ENCODE results near the gene SORCS2. TPM values are rescaled to one million over a fixed set of nuclear protein-coding genes. Genes with fewer than 3 reads are reported as not detected.

The SORCS2 gene
- total RNA-seq, 1 donor from 2014 or later, result 29.5 TPM

GRCh38 chr4:7195546-7196287, 3.4 kb downstream of the SORCS2 start:
- DNase-seq, result no peak
- no peak overlapping the region for H3K27ac Mint-ChIP-seq (ENCODE audit: unreplicated experiment)
- H3K4me3 Mint-ChIP-seq (ENCODE audit: unreplicated experiment), result peak overlapping the region; percentile 44
- H3K27me3 Mint-ChIP-seq (ENCODE audit: unreplicated experiment), result peaks cover 8% of the 10 kb centered on the region
- TF ChIP-seq CTCF (IDR thresholded peaks at IDR 0.05; ENCODE audit: partially characterized antibody, unreplicated experiment), result no peak
- H3K9me3 Mint-ChIP-seq (ENCODE audit: unreplicated experiment), result peaks cover 2% of the 10 kb centered on the region
- H3K4me1 Mint-ChIP-seq (ENCODE audit: low read depth, unreplicated experiment), result peaks cover 30% of the 10 kb centered on the region
- no peaks in the 10 kb centered on the region for H3K36me3 Mint-ChIP-seq (ENCODE audit: unreplicated experiment)

DNA sequence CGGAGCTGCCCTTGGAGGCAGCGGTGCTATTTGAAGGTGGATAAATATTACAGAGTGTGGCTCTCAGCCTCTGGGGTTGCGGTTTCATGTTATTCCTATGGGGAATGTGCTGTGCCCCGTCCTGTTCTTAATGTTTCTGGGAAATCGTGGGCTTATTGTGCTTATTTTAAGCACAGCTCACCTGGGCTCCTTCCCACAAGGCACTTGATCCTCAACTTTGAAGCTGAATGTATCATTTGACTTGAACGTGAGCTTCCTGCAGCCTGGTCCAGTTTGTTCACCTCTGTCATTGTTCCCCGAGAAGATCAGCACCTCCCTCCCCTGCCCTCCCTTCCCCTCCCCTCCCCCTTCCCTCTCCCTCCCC, 3.9 kb downstream of the SORCS2 start:
- no peak for TF ChIP-seq CTCF (IDR thresholded peaks at IDR 0.05; ENCODE audit: partially characterized antibody, unreplicated experiment)
- H3K27ac Mint-ChIP-seq (ENCODE audit: unreplicated experiment), result no peak overlapping the region
- peaks cover 10% of the 10 kb centered on the region for H3K27me3 Mint-ChIP-seq (ENCODE audit: unreplicated experiment)
- H3K4me3 Mint-ChIP-seq (ENCODE audit: unreplicated experiment), result peak overlapping the region; percentile 44
- no peaks in the 10 kb centered on the region for H3K36me3 Mint-ChIP-seq (ENCODE audit: unreplicated experiment)
- DNase-seq, result no peak
- peaks cover 5% of the 10 kb centered on the region for H3K9me3 Mint-ChIP-seq (ENCODE audit: unreplicated experiment)
- peaks cover 36% of the 10 kb centered on the region for H3K4me1 Mint-ChIP-seq (ENCODE audit: low read depth, unreplicated experiment)

- Mint-ChIP-seq H3K36me3 (ENCODE audit: unreplicated experiment) (no peaks in the 10 kb centered on the region), H3K27ac (ENCODE audit: unreplicated experiment) (no peak overlapping the region), H3K4me1 (ENCODE audit: low read depth, unreplicated experiment) (peaks cover 40% of the 10 kb centered on the region), H3K27me3 (ENCODE audit: unreplicated experiment) (peaks cover 10% of the 10 kb centered on the region), H3K4me3 (ENCODE audit: unreplicated experiment) (no peak overlapping the region), H3K9me3 (ENCODE audit: unreplicated experiment) (peaks cover 5% of the 10 kb centered on the region)
- TF ChIP-seq CTCF (IDR thresholded peaks at IDR 0.05; ENCODE audit: partially characterized antibody, unreplicated experiment), result no peak
- no peak for DNase-seq
Measured at GRCh38 chr4:7196736-7197135, 4.4 kb downstream of the SORCS2 start.

DNA sequence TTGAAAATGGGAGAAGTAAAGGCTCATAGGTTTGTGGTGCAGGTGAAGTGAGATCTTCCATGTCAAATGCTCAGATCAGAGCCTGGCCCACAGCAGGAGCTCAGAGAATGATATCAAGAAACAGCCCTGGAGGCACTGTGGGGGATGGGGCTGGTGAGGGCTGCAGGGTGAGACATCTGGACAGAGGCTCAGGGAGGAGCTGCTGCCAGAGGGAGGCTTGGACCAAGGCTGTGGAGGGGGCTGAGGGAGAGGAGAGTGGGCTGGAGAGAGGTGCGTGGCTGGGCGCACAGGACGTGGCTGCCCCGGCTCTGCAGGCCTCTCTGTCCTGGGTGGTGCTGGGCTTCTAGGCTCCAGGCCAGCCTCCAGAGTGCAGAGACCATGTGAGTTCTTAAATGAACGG, 5.6 kb downstream of the SORCS2 start:
- no peaks in the 10 kb centered on the region for H3K36me3 Mint-ChIP-seq (ENCODE audit: unreplicated experiment)
- peak overlapping the region; percentile 10 for H3K4me3 Mint-ChIP-seq (ENCODE audit: unreplicated experiment)
- H3K9me3 Mint-ChIP-seq (ENCODE audit: unreplicated experiment), result peaks cover 5% of the 10 kb centered on the region
- H3K27me3 Mint-ChIP-seq (ENCODE audit: unreplicated experiment), result peaks cover 16% of the 10 kb centered on the region
- TF ChIP-seq CTCF (IDR thresholded peaks at IDR 0.05; ENCODE audit: partially characterized antibody, unreplicated experiment), result no peak
- peak; percentile 42 for DNase-seq
- no peak overlapping the region for H3K27ac Mint-ChIP-seq (ENCODE audit: unreplicated experiment)
- H3K4me1 Mint-ChIP-seq (ENCODE audit: low read depth, unreplicated experiment), result peaks cover 47% of the 10 kb centered on the region

GRCh38 chr4:7198440-7199128, 6.2 kb downstream of the SORCS2 start:
- no peak overlapping the region for H3K27ac Mint-ChIP-seq (ENCODE audit: unreplicated experiment)
- DNase-seq, result no peak
- TF ChIP-seq CTCF (IDR thresholded peaks at IDR 0.05; ENCODE audit: partially characterized antibody, unreplicated experiment), result no peak
- no peaks in the 10 kb centered on the region for H3K36me3 Mint-ChIP-seq (ENCODE audit: unreplicated experiment)
- no peak overlapping the region for H3K4me3 Mint-ChIP-seq (ENCODE audit: unreplicated experiment)
- peaks cover 14% of the 10 kb centered on the region for H3K27me3 Mint-ChIP-seq (ENCODE audit: unreplicated experiment)
- peaks cover 5% of the 10 kb centered on the region for H3K9me3 Mint-ChIP-seq (ENCODE audit: unreplicated experiment)
- peaks cover 47% of the 10 kb centered on the region for H3K4me1 Mint-ChIP-seq (ENCODE audit: low read depth, unreplicated experiment)
